BLaER1 (cell line): ENCODE data around the gene GNAI2.

Source experiments
- H3K27ac ChIP-seq: shearing (Covaris generic); formaldehyde crosslinking; 2 replicates; pipeline ENCODE4 v1.8.1; 2022
- H3K27me3 ChIP-seq: shearing (Covaris generic); formaldehyde crosslinking; 2 replicates; pipeline ENCODE4 v1.8.1; 2022
- H3K36me3 ChIP-seq: shearing (Covaris generic); formaldehyde crosslinking; 2 replicates; pipeline ENCODE4 v1.8.1; 2022
- H3K4me1 ChIP-seq: shearing (Covaris generic); formaldehyde crosslinking; 2 replicates; pipeline ENCODE4 v1.8.1; 2022
- H3K4me2 ChIP-seq: shearing (Covaris generic); formaldehyde crosslinking; 2 replicates; pipeline ENCODE4 v1.8.1; 2022
- H3K4me3 ChIP-seq: shearing (Covaris generic); formaldehyde crosslinking; 2 replicates; pipeline ENCODE4 v1.8.1; 2022
- H3K9ac ChIP-seq: shearing (Covaris generic); formaldehyde crosslinking; 2 replicates; pipeline ENCODE4 v1.8.1; 2022
- H3K9me3 ChIP-seq: shearing (Covaris generic); formaldehyde crosslinking; 2 replicates; pipeline ENCODE4 v1.8.1; 2022
- H4K20me1 ChIP-seq: shearing (Covaris generic); formaldehyde crosslinking; 2 replicates; pipeline ENCODE4 v1.8.1; 2022
- Cebpa-rat ChIP-seq: shearing (Covaris generic); IDR thresholded peaks from 2 replicates; pipeline ENCODE4 v1.8.1; 2022

The GNAI2 gene

DNA sequence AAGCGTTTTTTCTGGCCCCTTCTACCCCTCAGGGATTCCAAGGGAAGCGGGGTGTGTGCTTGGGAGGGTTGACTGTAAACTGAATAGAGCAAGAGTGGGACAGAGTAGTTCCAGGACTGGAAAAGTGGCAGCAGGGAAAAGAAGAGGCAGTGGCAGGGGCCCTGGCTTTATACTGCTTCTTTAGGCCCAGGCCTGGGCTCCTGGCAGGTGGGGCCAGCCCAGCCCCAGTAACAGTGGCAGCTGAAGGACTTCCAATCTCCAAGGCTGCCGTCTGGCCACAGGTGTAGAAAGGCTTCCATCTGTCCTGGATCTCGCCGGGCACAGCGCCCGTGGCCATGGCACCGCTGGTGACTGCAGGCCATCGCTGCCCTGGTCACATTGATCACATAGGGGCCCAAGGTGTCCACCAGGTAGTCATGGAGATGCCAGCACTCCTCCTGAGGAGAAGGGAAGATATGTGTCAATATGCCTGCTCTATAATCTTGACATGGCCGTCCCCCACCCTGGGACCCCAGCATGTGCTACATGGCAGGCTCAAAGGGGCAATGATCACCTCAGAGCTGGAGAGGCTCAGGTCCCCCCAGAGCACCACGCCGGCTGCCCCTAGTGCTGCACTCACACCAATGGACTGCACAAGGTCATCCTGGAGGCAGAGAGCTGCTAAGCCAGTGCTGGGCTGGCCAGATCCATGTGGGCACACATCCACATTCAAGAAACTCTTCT, 57.2 kb downstream of the GNAI2 start:
- Histone ChIP-seq H3K4me3 (peak overlapping the region; percentile 97), H3K27ac (peak overlapping the region; percentile 83), H4K20me1 (peaks cover 4% of the 10 kb centered on the region; the same call in 1 of the 2 replicates), H3K4me2 (peak overlapping the region; percentile 93), H3K9ac (peak overlapping the region; percentile 84), H3K4me1 (peaks cover 31% of the 10 kb centered on the region), H3K9me3 (no peaks in the 10 kb centered on the region), H3K27me3 (no peaks in the 10 kb centered on the region), H3K36me3 (peaks cover 34% of the 10 kb centered on the region)
- no peak for TF ChIP-seq Cebpa-rat

DNA sequence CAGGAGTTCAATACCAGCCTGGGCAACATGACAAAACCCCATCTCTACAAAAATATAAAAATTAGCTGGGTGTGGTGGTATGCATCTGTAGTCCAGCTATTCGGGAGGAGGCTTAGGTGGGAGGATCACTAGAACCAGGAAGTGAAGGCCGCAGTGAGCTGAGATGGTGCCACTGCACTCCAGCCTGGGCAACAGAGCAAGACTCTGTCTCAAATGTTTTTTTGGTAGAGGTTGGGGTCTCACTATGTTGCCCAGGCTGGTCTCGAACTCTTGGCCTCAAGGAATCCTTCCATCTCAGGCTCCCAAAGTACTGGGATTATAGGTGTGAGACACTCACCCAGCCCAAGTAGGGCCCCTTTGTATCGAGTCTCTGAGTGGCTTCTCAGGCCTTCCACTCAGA, 58.1 kb downstream of the GNAI2 start:
- H3K36me3 ChIP-seq: peaks cover 25% of the 10 kb centered on the region
- no peak for TF ChIP-seq Cebpa-rat
- H3K4me1 ChIP-seq: peaks cover 36% of the 10 kb centered on the region
- H3K4me3 ChIP-seq: no peak overlapping the region
- no peak overlapping the region for H3K9ac ChIP-seq
- no peak overlapping the region for H3K27ac ChIP-seq
- no peaks in the 10 kb centered on the region for H3K9me3 ChIP-seq
- H3K27me3 ChIP-seq: no peaks in the 10 kb centered on the region
- H3K4me2 ChIP-seq: no peak overlapping the region
- H4K20me1 ChIP-seq: peaks cover 8% of the 10 kb centered on the region; the same call in 1 of the 2 replicates

DNA sequence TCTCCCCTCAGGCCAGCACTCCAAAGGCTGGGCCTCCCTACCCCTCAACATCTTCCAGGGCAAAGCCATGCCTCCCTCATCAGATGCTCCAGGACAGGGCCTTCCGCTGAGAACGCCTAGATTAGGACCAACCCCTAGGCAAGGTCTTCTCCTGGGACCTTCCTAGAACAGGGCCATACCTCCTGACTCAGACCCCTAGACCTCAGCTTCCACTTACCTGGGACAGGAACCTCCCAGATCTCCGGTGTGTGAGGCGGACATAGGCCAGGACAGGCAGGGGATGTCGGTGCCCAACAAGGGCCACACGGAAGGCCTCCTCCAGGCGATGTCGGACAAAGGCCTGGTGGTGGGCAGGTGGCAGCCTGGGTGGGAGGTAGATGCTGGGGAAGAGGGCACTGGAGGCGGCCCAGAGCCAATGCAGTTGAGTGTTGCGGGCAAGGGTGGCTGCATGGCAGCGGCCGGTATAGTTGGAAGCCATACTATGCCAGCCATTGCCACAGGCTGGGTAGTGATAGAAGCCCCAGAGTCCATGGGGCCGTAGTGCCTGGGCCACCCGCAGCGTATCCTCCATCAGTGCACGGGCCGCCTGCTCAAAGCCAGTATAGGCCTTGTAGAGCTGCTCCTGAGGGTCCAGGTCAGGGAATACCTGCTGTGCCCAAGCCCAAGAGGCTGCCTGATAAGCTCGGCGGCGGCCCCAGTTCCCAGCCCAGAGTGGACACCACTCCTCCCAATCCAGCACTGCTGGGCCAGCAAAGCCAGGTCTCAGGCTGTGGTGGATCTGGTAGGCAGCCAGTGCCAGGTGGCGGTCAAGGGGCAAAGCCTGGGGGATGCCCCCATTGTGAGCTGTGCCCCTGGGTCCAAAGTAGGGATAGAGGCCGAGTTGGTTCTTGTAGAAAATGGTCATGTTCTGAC, 58.7 kb downstream of the GNAI2 start:
- H3K27me3 ChIP-seq: no peaks in the 10 kb centered on the region
- no peak overlapping the region for H3K4me2 ChIP-seq
- peaks cover 8% of the 10 kb centered on the region; the same call in 1 of the 2 replicates for H4K20me1 ChIP-seq
- no peak overlapping the region for H3K27ac ChIP-seq
- no peak overlapping the region for H3K9ac ChIP-seq
- H3K9me3 ChIP-seq: no peaks in the 10 kb centered on the region
- peaks cover 37% of the 10 kb centered on the region for H3K4me1 ChIP-seq
- no peak for TF ChIP-seq Cebpa-rat
- no peak overlapping the region for H3K4me3 ChIP-seq
- peaks cover 19% of the 10 kb centered on the region for H3K36me3 ChIP-seq

DNA sequence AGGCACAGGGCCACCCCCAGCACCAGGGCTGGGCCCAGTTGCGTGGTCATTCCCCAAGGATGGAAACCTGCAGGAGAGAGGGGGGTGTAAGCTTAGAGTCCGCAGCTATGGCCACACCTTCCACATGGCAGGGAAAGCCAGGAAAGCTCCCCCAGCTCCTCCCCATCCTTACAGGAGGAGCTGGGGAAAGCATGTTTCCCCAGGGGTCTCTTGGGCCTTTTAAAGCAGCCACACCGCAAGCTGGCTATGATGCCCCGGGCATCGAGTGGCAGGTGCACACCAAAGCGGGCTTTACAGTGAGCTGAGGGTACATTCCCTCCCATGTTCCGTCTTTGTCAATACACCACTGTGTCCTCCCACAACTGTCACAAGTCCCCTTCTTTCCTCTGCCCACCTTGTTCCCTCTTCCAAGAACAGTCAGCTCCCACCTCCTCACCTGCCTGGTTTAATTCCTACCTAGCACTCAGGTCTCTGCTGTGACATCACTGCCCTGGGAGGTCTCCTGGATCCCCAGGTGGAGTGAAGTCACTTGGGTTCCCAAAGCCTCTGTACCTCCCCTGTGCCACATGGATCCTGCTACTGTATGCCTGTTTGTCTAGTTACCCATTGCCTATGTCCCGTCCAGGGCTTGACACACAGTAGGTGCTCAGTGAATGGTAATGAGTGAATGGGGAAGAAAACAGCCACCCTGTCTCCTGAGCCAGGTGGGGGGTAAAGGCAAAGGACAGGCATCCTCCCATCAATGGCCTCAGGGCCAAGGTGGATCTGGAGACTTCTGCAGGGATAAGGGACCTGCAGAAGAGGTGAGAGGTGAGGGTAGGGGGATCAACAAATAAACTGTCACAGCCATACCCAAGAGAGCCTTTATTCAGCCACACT, 59.8 kb downstream of the GNAI2 start:
- Histone ChIP-seq H3K27me3 (no peaks in the 10 kb centered on the region), H3K4me1 (peaks cover 39% of the 10 kb centered on the region), H4K20me1 (0 out of 2 replicates have a peak, but pooled peaks cover 8% of the 10 kb centered on the region), H3K9ac (no peak overlapping the region), H3K36me3 (peaks cover 8% of the 10 kb centered on the region), H3K4me2 (no peak overlapping the region), H3K27ac (no peak overlapping the region), H3K4me3 (no peak overlapping the region), H3K9me3 (no peaks in the 10 kb centered on the region)
- TF ChIP-seq Cebpa-rat: no peak

DNA sequence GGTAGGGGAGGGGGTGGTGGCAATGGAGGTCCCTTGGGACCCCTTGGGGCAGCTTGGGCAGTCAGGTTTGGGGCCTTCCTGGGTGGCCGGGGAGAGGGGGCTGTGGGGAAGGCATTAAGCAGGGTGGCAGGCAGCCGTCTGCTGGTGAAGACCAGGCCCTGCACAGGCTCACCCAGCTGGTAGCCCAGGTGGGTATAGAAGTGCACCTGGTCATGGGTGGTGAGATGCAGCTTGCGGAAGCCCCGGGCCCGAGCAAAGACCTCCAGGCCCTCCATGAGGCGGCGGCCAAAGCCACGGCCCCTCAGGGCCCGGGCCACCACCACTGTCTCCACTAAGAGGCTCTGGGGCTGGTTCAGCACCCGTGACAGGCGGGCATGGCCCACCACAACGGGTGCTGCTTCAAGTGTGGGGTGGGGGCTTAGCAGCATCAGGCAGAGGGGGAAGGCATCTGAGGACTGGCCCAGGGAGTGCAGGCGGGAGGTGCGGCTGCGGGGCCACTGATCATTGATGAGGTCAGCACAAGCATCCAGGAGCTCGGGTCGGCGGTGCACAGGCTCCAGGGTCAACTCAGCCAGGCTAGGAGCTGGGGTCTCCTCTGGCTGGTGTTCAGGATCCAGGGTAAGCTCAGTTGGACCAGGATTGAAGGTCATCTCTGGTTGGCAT, 60.8 kb downstream of the GNAI2 start:
- Histone ChIP-seq H3K9me3 (no peaks in the 10 kb centered on the region), H3K4me2 (no peak overlapping the region), H3K4me1 (peaks cover 32% of the 10 kb centered on the region), H3K27me3 (no peaks in the 10 kb centered on the region), H3K27ac (no peak overlapping the region), H3K4me3 (no peak overlapping the region), H3K9ac (no peak overlapping the region), H3K36me3 (peaks cover 8% of the 10 kb centered on the region; the same call in 1 of the 2 replicates), H4K20me1 (0 out of 2 replicates have a peak, but pooled peaks cover 8% of the 10 kb centered on the region)
- no peak for TF ChIP-seq Cebpa-rat

DNA sequence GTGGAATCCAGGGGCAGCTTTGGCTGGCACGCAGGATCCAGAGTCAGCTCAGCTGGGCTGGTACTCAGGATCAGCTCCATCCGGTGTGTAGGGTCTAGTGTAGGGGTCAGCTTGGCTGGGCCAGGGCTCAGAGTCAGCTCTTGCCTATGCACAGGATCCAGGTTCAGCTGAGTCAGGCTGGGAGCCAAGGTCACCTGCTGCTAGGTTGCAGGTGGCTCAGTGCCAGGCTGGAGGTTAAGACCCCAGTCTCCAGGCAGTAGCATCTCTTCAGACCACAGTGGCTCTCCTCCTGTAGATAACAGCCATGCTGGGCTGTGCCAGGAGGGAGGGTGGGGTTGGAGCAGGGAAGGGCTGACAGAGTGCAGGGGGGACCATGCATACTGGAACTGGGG, 61.4 kb downstream of the GNAI2 start:
- no peak overlapping the region for H3K27ac ChIP-seq
- 0 out of 2 replicates have a peak, but pooled peaks cover 8% of the 10 kb centered on the region for H4K20me1 ChIP-seq
- H3K27me3 ChIP-seq: no peaks in the 10 kb centered on the region
- H3K4me3 ChIP-seq: no peak overlapping the region
- no peak overlapping the region for H3K9ac ChIP-seq
- H3K4me2 ChIP-seq: 0 out of 2 replicates have a peak overlapping the region, but pooled peaks have one; percentile 96
- H3K9me3 ChIP-seq: no peaks in the 10 kb centered on the region
- H3K4me1 ChIP-seq: peaks cover 32% of the 10 kb centered on the region
- H3K36me3 ChIP-seq: peaks cover 8% of the 10 kb centered on the region; the same call in 1 of the 2 replicates
- TF ChIP-seq Cebpa-rat: no peak

DNA sequence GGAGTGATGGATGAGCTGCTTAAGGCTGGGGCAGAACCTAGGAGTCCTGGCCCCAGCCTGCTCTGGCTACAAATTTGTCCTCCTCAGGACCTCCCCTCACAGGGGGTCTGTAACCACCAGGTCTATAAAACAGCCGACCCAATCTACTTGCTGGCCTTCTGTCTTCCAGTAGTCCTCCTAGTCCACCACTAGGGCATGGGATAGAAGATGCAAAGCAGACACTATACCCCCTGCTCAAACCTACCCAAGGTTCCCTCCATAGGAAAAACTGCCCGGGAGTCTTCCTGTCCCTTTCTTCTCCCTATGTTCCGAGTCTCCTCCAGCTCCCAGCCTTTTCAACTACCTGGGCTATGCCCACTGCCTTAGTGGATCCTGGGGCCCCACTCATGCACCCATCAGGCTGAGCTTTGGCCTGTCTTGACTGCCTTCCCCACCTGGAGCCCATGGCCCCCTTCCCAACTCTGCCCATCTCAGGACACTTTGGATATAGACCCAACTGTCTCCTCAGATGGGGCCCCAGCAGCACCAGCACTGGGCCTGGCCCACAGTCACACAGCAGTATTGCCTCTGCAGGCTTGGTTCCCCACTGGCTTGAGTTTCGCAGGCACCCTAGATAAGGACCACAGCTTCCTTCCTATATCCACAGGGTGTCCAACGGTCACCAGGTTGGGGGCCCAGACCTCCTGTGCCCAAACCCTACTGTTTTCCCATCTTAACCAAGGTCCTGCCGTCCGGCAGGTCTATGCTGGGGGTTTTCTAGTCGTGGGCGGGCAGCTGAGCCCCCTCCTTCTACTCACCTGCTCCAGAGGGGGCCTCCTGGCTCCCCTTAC, 62.1 kb downstream of the GNAI2 start:
- H3K9ac ChIP-seq: peak overlapping the region; percentile 82; the same call in 1 of the 2 replicates
- no peak for TF ChIP-seq Cebpa-rat
- 0 out of 2 replicates have a peak, but pooled peaks cover 8% of the 10 kb centered on the region for H4K20me1 ChIP-seq
- H3K4me2 ChIP-seq: peak overlapping the region; percentile 96
- H3K9me3 ChIP-seq: no peaks in the 10 kb centered on the region
- H3K36me3 ChIP-seq: peaks cover 8% of the 10 kb centered on the region; the same call in 1 of the 2 replicates
- peaks cover 26% of the 10 kb centered on the region for H3K4me1 ChIP-seq
- peak overlapping the region; percentile 82 for H3K27ac ChIP-seq
- H3K27me3 ChIP-seq: no peaks in the 10 kb centered on the region
- H3K4me3 ChIP-seq: peak overlapping the region; percentile 78
